ENCODE measurements around the gene CORO2A. TPM values are rescaled to one million over a fixed set of nuclear protein-coding genes. Genes with fewer than 3 reads are reported as not detected.

Gene CORO2A
- total RNA-seq, 1 donor from 2014 or later, result 5.9 TPM

DNA sequence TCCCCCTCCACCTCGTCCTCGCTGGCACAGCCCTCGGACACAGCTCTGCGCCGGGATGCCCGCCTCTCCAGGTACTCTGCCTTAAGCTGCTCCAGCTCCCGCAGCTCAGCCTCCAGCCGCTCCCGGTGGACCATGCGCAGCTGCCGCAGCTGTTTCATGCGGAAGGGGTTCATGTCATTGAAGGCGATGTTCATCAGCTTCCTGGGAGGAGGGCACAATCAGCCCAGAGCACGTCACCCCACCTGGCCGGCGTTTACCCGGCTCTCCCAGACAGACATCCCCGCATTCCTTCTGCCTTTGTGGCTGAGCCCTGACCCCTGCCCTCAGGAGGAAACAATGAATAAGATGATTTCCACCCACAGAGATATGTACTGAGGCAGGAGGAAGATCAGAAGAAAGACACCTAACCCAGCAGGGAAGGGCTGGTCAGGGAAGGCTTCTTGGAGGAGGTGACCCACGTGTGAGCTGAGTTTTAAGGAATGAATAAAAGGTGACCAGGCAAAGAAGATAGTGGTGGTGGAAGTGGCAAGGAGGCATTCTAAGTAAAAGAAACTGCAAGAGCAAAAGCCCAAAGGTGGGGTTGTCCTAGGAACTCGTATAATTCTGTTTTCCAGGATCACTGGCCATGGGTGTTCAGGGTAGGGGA is 7.1 kb upstream of the CORO2A start:
- H3K9me3 Mint-ChIP-seq, result no peaks in the 10 kb centered on the region
- TF ChIP-seq, protein P1, sequence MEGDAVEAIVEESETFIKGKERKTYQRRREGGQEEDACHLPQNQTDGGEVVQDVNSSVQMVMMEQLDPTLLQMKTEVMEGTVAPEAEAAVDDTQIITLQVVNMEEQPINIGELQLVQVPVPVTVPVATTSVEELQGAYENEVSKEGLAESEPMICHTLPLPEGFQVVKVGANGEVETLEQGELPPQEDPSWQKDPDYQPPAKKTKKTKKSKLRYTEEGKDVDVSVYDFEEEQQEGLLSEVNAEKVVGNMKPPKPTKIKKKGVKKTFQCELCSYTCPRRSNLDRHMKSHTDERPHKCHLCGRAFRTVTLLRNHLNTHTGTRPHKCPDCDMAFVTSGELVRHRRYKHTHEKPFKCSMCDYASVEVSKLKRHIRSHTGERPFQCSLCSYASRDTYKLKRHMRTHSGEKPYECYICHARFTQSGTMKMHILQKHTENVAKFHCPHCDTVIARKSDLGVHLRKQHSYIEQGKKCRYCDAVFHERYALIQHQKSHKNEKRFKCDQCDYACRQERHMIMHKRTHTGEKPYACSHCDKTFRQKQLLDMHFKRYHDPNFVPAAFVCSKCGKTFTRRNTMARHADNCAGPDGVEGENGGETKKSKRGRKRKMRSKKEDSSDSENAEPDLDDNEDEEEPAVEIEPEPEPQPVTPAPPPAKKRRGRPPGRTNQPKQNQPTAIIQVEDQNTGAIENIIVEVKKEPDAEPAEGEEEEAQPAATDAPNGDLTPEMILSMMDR (IDR thresholded peaks at IDR 0.05; ENCODE audit: unreplicated experiment), result no peak
- no peak overlapping the region for H3K27ac Mint-ChIP-seq
- no peak for DNase-seq (ENCODE audit: low spot score in 2 of 2, unreplicated experiment in 2 of 2)
- no peak overlapping the region for H3K4me3 Mint-ChIP-seq
- H3K4me1 Mint-ChIP-seq, result no peaks in the 10 kb centered on the region
- no peaks in the 10 kb centered on the region for H3K27me3 Mint-ChIP-seq (ENCODE audit: low read depth)
- no peaks in the 10 kb centered on the region for H3K36me3 Mint-ChIP-seq

DNA sequence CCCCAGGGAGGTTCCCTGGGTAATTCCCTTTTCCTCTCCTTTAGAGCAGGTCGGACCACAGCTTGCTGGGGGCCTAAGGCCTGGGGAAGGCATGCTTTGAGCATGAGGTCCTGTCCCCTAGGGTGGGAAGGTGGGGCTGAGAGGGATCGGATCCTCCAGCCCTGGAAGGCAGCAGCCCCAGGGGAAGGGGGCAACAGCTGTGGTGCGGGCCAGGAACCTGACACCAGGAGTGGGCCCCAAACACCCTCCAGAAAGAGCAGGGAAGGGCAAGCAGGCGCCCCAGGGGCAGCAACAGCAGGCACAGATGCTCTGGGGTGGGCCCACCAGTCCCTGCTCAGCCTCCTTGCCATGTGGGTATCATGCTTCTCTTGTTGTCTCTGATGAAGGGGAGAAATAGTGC is 3.2 kb upstream of the CORO2A start:
- TF ChIP-seq, protein P1 (IDR thresholded peaks at IDR 0.05; ENCODE audit: unreplicated experiment), result no peak
- no peak overlapping the region for H3K4me3 Mint-ChIP-seq
- H3K4me1 Mint-ChIP-seq, result peaks cover 3% of the 10 kb centered on the region
- H3K27ac Mint-ChIP-seq, result no peak overlapping the region
- H3K36me3 Mint-ChIP-seq, result no peaks in the 10 kb centered on the region
- DNase-seq (ENCODE audit: low spot score in 2 of 2, unreplicated experiment in 2 of 2), result no peak
- H3K9me3 Mint-ChIP-seq, result no peaks in the 10 kb centered on the region
- H3K27me3 Mint-ChIP-seq (ENCODE audit: low read depth), result no peaks in the 10 kb centered on the region

DNA sequence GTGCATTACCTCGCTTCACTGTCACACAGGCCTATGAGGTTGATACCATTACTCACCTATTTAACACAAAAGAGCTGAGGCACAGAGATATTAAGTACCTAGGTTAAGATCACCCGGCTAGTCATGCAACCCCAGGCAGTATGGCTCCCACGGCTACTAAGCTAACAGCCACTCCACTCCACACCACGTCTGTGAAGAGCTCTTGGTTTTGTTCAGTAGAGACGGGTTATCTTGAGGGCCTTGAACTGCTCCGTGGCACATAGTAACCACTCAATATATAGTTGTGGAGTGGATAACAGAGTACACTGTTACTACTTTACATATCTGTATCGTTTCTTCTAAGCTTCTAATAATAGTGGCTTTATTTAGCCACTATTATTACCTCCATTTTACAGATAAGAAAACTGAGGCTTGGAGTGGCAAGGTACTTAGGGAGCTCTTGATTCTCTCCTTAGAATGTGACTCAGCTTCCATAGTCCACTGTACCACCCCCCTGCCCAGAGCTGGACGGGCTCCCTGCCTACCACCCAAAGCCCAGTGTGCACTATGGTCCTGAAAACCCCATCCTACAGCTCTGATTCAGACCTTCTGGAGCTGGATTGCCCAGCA is 1.0 kb upstream of the CORO2A start:
- Mint-ChIP-seq H3K27ac (peak overlapping the region; percentile 69), H3K4me1 (peaks cover 3% of the 10 kb centered on the region)

DNA sequence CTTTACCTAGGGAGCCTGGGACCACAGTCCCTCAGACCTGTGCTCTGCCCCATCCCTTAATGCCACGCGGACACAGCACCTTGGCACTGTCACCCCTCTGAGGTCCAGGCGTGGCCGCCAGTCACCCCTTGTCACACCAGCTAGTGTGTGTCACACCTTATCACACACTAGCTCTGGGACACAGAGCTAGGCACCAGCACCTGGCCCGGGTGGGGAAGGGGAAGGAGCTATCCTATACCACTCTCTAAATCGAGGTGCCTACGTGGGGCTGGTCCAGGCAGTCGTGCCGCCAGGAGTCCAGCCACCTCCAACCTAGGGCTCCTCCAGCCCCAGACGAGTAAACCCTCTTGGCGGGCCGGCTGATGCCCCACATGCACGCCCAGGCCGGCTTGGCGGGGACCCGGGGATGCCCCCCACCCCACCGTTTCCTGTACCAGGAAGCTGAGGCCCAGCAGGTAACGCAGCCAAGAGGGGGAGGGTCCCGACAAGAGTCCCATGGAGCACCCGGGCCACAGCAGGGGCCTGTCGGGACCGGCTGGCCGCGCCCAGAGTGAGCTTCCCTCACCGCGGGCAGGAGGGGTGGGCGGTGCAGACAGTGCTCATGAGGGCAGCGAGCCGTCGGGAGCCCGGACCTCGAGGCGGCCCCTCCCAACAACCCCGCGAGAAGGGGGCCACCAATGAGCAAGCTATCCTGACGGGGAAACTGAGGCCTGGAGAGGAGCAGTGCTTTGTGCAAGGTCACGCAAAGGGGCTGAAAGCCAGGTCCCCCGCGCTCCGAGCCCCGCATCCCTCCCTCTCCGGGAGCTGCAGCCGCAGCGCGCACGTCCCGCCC is 550 bp downstream of the CORO2A start:
- no peaks in the 10 kb centered on the region for H3K27me3 Mint-ChIP-seq (ENCODE audit: low read depth)
- TF ChIP-seq, protein P1 (IDR thresholded peaks at IDR 0.05; ENCODE audit: unreplicated experiment), result no peak
- peak overlapping the region; percentile 69 for H3K4me3 Mint-ChIP-seq
- H3K4me1 Mint-ChIP-seq, result peaks cover 3% of the 10 kb centered on the region
- no peaks in the 10 kb centered on the region for H3K36me3 Mint-ChIP-seq
- H3K27ac Mint-ChIP-seq, result no peak overlapping the region
- H3K9me3 Mint-ChIP-seq, result no peaks in the 10 kb centered on the region
- DNase-seq (ENCODE audit: low spot score in 2 of 2, unreplicated experiment in 2 of 2), result peak in 1 of 2 experiments; percentile 45

More for the DNA sequence above, 1.0 kb upstream of the CORO2A start:
- Mint-ChIP-seq H3K27me3 (ENCODE audit: low read depth) (no peaks in the 10 kb centered on the region), H3K36me3 (no peaks in the 10 kb centered on the region), H3K9me3 (no peaks in the 10 kb centered on the region), H3K4me3 (peak overlapping the region; percentile 85)
- TF ChIP-seq, protein P1 (IDR thresholded peaks at IDR 0.05; ENCODE audit: unreplicated experiment), result no peak
- no peak for DNase-seq (ENCODE audit: low spot score in 2 of 2, unreplicated experiment in 2 of 2)

DNA sequence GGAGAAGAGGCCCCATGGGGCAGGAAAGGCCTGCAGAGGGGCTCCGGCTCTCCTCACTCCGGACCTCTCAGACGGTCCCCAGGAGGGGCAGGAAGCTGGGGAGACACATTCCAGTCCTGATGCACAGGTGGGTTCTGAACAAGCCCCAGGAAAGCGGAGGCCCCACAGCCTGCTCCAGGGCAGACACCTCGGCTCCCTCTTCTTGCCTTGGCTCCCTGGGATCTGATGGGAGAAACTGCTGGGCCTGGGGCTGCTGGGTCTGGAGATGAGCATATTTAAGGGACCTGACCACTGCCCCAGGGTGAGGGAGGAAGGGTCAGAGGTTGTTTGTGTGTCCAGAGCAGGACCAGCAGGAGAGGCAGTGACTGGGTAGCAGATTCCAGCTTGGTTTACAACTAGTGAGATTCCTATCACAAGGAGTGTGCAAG is 1.2 kb downstream of the CORO2A start:
- no peaks in the 10 kb centered on the region for H3K36me3 Mint-ChIP-seq
- no peak for DNase-seq (ENCODE audit: low spot score in 2 of 2, unreplicated experiment in 2 of 2)
- H3K27ac Mint-ChIP-seq, result no peak overlapping the region
- H3K4me3 Mint-ChIP-seq, result peak overlapping the region; percentile 69
- H3K9me3 Mint-ChIP-seq, result no peaks in the 10 kb centered on the region
- TF ChIP-seq, protein P1 (IDR thresholded peaks at IDR 0.05; ENCODE audit: unreplicated experiment), result no peak
- no peaks in the 10 kb centered on the region for H3K27me3 Mint-ChIP-seq (ENCODE audit: low read depth)
- peaks cover 3% of the 10 kb centered on the region for H3K4me1 Mint-ChIP-seq

Data from mesothelial cell of epicardium (in vitro differentiated cells).